ENCODE data around the gene RIMKLB.
A peak's percentile ranks its signal among the peaks of the same experiment; 100 is the strongest.

The RIMKLB gene

DNA sequence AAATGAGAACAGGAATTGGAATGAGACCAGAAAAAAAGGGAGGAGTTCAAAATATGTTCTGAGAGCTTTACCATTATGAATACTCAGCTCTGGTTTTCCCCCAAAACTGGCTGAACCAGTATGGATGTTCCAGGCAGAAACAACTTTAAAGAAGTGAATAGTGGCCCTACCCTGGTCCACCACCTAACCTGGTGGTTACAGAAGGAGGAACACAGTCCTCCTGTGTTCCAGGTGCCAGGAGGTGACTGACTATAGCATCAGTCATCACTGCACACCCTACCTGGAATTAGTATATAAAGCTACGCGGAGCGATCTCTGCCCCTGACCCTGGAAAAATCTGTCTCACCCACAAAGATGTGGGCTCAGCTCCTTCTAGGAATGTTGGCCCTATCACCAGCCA lies 124.5 kb downstream of the RIMKLB start, which contains the start of gene A2ML1:
Gene A2ML1 (plus strand): TSS at position 324 of the 400 bp plus-strand sequence. CDS start 31 bp downstream, at position 355.
- in situ Hi-C loops (cut with HindIII; ENCODE audit: low pct_unique_long_range_greater_than_20kb, low sequenced_read_pairs) = no loop called here
- DNase-seq (ENCODE audit: low read depth in 1 of 2, low spot score in 1 of 2) = peak in 1 of 2 experiments; percentile 25

DNA sequence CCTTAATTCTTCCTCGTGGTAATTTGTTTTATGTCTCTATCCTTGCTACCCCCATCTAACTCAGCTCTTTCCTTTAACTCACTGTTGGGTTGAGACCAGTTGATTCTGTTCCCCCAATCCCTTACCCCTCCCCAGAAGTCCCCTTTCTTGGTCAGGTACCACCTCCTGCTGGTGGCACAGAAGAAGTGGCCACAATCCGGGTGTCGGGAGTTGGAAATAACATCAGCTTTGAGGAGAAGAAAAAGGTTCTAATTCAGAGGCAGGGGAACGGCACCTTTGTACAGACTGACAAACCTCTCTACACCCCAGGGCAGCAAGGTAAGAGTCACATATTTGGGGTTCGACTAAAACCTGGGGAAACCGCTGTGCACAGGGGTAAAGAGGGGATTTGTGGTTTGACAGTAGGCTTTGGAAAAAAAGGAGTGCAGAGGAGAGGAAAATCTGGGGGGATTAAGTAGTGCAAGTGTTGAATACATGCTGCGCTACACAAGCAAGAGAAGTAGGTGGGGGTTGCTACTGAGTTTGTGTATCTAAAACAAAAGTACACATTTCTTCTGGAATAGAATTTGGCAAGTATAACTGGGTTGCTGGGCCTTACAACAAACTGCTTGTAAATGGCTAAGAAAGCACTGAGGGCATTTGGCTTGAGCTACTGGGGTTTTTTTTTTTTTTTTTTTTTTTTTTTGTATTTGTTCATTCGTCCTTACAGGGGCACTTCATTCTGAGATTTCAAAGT lies 125.9 kb downstream of the RIMKLB start:
- in situ Hi-C loops (cut with HindIII; ENCODE audit: low pct_unique_long_range_greater_than_20kb, low sequenced_read_pairs) = no loop called here
- TF ChIP-seq JUND (IDR thresholded peaks at IDR 0.05; ENCODE audit: low read depth) = no peak
- DNase-seq (ENCODE audit: low read depth in 1 of 2, low spot score in 1 of 2) = peak in 1 of 2 experiments; percentile 23

More for the DNA sequence above, 124.5 kb downstream of the RIMKLB start, which contains the start of gene A2ML1:
- TF ChIP-seq JUND (IDR thresholded peaks at IDR 0.05; ENCODE audit: low read depth) = no peak

DNA sequence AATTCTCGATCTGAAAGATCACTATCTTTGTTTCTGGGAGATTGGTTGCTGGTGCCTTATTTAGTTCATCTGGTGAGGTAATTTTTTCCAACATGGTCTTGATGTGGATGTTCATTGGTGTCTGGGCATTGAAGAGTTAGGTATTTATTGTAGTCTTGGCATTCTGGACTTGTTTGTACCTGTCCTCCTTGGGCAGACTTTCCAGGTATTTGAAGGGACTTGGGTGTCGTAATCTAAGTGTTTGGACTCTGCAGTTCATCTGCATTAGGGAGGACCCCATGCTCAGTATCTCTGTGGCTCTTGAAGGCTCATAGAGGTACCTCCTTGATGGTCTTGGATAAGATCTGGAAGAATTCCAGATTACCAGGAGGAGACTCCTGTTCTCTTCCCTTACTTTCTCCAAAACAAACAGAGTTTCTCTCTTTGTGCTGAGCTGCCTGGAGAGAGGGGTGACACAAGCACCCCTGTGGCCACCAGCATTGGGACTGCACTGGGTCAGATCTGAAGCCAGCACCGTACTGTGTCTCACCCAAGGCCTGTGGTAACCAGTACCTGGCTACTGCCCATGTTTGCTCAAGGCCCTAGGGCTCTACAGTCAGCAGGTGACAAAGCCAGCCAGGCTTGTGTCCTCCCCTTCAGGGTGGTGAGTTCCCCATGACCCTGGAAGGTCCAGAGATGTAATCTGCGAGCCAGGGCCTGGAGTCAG lies 129.9 kb downstream of the RIMKLB start:
- DNase-seq (ENCODE audit: low read depth in 1 of 2, low spot score in 1 of 2) = peak in 1 of 2 experiments; percentile 86
- in situ Hi-C loops (cut with HindIII; ENCODE audit: low pct_unique_long_range_greater_than_20kb, low sequenced_read_pairs) = no loop called here

DNA sequence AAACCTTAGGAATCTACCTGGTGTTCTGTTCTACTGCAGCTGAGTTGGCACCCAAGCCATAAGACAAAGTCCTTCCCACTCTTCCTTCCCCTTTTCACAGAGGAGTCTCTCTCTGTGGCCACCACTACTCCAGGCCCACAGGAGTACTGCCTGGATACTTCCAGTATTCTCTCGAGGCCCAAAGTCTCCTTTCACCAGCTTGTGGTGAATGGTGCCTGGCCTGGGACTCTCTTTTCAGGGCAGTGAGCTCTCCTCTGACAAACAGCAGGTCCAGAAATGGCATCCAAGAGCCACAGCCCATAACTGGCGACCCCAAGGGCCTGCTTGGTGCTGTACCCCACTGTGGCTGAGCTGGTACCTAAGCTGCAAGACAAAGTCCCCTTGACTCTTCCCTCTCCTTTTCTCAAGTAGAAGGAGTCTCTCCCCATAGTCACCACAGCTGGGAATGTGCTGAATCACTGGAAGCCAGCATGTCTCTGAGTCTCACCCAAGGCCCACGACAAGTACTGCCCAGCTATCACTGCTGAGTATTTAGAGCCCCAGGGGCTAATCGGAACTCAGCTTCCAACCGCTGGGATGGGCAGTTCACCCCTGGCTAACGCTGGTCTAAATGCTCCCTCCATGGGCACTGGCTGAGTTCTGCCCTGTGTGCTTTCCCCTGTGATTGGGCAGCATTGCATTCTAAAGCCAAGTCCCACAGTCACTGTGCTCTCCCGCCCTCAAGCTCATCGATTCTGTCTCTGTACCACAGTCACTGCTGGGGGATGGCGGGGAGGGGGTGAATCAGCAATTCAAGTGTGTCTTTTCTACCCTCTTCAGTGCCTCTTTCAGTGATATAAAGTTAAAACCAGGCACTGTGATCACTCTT lies 130.7 kb downstream of the RIMKLB start:
- in situ Hi-C loops (cut with HindIII; ENCODE audit: low pct_unique_long_range_greater_than_20kb, low sequenced_read_pairs) = no loop called here
- no peak for TF ChIP-seq JUND (IDR thresholded peaks at IDR 0.05; ENCODE audit: low read depth)
- DNase-seq (ENCODE audit: low read depth in 1 of 2, low spot score in 1 of 2) = peak in 1 of 2 experiments; percentile 23

More for the DNA sequence above, 129.9 kb downstream of the RIMKLB start:
- no peak for TF ChIP-seq JUND (IDR thresholded peaks at IDR 0.05; ENCODE audit: low read depth)

DNA sequence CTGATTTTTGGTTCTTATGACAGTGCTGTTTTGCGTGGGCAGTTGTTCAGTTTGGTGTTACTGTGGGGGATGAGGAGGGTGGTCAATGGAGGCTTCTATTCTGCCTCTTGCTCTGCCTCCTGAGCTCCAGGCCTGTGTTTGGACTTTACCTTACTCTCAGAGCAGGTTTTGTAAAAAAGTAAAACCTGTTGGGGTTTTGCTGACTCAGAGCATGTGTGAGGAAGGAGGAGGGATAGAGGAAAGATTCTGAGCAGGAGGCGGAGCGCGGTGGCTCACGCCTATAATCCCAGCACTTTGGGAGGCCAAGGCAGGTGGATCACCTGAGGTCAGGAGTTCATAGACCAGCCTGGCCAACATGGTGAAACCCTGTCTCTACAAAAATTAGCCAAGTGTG lies 131.3 kb downstream of the RIMKLB start:
- in situ Hi-C loops (cut with HindIII; ENCODE audit: low pct_unique_long_range_greater_than_20kb, low sequenced_read_pairs) = no loop called here
- DNase-seq (ENCODE audit: low read depth in 1 of 2, low spot score in 1 of 2) = peak in 1 of 2 experiments; percentile 67
- TF ChIP-seq JUND (IDR thresholded peaks at IDR 0.05; ENCODE audit: low read depth) = no peak

DNA sequence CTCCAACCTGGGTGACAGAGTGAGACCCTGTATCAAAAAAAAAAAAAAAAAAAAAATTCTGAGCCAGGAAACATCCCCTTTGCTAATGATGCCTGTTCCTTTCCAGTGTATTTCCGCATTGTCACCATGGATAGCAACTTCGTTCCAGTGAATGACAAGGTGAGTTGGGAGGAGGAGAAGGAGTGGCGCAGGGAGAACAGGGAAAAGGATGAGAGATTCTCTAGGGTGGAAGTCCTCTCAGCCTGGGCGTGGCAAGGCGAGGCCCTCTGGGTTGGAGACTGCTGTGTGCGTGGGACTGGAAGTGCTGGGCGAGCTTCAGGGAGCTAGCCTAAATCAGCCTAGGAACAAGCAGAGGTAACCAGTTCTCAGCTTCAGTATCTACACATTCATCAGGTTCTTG lies 131.8 kb downstream of the RIMKLB start:
- DNase-seq (ENCODE audit: low read depth in 1 of 2, low spot score in 1 of 2) = peak in 1 of 2 experiments; percentile 13
- no peak for TF ChIP-seq JUND (IDR thresholded peaks at IDR 0.05; ENCODE audit: low read depth)
- in situ Hi-C loops (cut with HindIII; ENCODE audit: low pct_unique_long_range_greater_than_20kb, low sequenced_read_pairs) = no loop called here

DNA sequence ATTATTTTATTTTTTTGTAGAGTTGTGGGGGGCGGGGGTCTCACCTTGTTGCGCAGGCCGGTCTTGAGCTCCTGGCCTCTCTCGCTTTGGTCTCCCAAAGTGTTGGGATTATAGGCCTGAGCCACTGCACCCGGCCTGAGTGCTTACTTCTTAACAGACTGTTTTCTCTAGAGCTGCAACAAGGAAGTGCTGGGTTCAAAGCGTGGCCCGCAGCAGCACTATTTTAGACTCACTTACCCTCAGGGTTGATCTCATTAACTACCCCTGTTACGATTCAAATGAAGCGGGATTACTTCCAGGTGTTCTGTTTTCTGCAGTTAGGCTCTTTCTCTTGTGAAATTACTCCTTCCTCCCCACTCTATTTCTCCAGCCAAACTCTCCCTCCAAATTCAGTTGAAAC lies 133.3 kb downstream of the RIMKLB start:
- in situ Hi-C loops (cut with HindIII; ENCODE audit: low pct_unique_long_range_greater_than_20kb, low sequenced_read_pairs) = no loop called here
- TF ChIP-seq JUND (IDR thresholded peaks at IDR 0.05; ENCODE audit: low read depth) = no peak
- DNase-seq (ENCODE audit: low read depth in 1 of 2, low spot score in 1 of 2) = no peak

DNA sequence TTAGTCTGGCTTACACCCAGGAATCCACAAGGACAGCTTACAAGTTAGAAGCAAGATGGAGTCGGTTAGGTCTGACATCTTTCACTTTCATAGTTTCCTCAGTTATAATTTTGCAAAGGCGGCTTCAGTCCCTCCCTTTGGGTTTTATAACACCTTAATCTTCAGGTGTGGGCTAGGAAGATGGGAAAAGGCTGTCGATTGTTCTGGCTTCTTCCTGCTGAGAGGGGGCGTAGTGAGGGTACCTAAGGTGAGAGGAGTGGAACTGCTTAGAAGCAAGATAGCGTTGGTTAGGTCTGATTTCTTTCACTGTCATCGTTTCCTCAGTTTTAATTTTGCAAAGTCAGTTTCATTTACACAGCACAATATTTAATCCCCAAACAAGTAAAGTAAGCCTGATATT lies 134.7 kb downstream of the RIMKLB start:
- in situ Hi-C loops (cut with HindIII; ENCODE audit: low pct_unique_long_range_greater_than_20kb, low sequenced_read_pairs) = no loop called here
- TF ChIP-seq JUND (IDR thresholded peaks at IDR 0.05; ENCODE audit: low read depth) = no peak

More for the DNA sequence above, 134.7 kb downstream of the RIMKLB start:
- no peak for DNase-seq (ENCODE audit: low read depth in 1 of 2, low spot score in 1 of 2)
